ENCODE measurements around the gene DGAT2L6. TPM values are rescaled to one million over a fixed set of nuclear protein-coding genes. Genes with fewer than 3 reads are reported as not detected.

Gene DGAT2L6
- total RNA-seq, 1 experiment from 2014 or later = not detected

- TF ChIP-seq EZH2 (IDR thresholded peaks at IDR 0.05; ENCODE audit: low read length, unreplicated experiment) (no peak), CTCF (conservative IDR thresholded peaks at IDR 0.05; ENCODE audit: low read depth, low read length) (no peak), EZH2phosphoT487 (IDR thresholded peaks at IDR 0.05; ENCODE audit: borderline replicate concordance, low read length) (no peak)
- H2AFZ ChIP-seq (ENCODE audit: low read length) = peak overlapping the region; percentile 84; the same call in 1 of the 2 replicates
- H3K4me1 ChIP-seq (ENCODE audit: insufficient read depth, low read length) = peaks cover 46% of the 10 kb centered on the region
- intact Hi-C loops (cut with micrococcal nuclease) = loop anchor here (2.0 kb wide), 1 partner anchor 28 kb away; no protein-coding TSS in a partner anchor
- H3K36me3 ChIP-seq (ENCODE audit: low read depth, low read length) = peaks cover 4% of the 10 kb centered on the region
- no peaks in the 10 kb centered on the region for H3K79me2 ChIP-seq (ENCODE audit: low read length)
- H3K4me3 ChIP-seq (ENCODE audit: low read length) = no peak overlapping the region; the same call in 1 of the 2 replicates
- ChIA-PET CTCF (no interaction called here), POLR2A (ENCODE audit: unreplicated experiment) (no interaction called here)
- H3K4me2 ChIP-seq (ENCODE audit: low read length) = peak overlapping the region; percentile 68
- H3K9me3 ChIP-seq (ENCODE audit: low read length) = no peaks in the 10 kb centered on the region
- ATAC-seq (no peak), DNase-seq (peak; percentile 7)
- no peaks in the 10 kb centered on the region for H3K27me3 ChIP-seq (ENCODE audit: low read length)
- peak overlapping the region; percentile 37; the same call in 1 of the 2 replicates for H3K9ac ChIP-seq (ENCODE audit: low read length)
- no TSS peak for BruUV-seq (replicated peaks)
- no peaks in the 10 kb centered on the region for H4K20me1 ChIP-seq (ENCODE audit: low read length)
- peak overlapping the region; percentile 75 for H3K27ac ChIP-seq (ENCODE audit: low read length)
- no peaks in the 10 kb centered on the region for H3F3A ChIP-seq (ENCODE audit: low read length, unreplicated experiment)
- no peaks in the 10 kb centered on the region for H3K9me2 ChIP-seq (replicated peaks; ENCODE audit: low read length)
These were observed 8.0 kb upstream of the DGAT2L6 start for GRCh38 chrX:70169281-70169680.

GRCh38 chrX:70171624-70172023 is 5.7 kb upstream of the DGAT2L6 start:
- no peak for ATAC-seq
- CTCF ChIA-PET = no interaction called here

More at GRCh38 chrX:70171624-70172023, 5.7 kb upstream of the DGAT2L6 start:
- no peaks in the 10 kb centered on the region for H3K9me2 ChIP-seq (replicated peaks; ENCODE audit: low read length)
- H3K4me3 ChIP-seq (ENCODE audit: low read length) = no peak overlapping the region
- H3K9ac ChIP-seq (ENCODE audit: low read length) = no peak overlapping the region
- no peaks in the 10 kb centered on the region for H3F3A ChIP-seq (ENCODE audit: low read length, unreplicated experiment)
- peaks cover 60% of the 10 kb centered on the region for H3K4me1 ChIP-seq (ENCODE audit: insufficient read depth, low read length)
- H2AFZ ChIP-seq (ENCODE audit: low read length) = no peak overlapping the region
- POLR2A ChIA-PET (ENCODE audit: unreplicated experiment) = no interaction called here
- H3K36me3 ChIP-seq (ENCODE audit: low read depth, low read length) = no peaks in the 10 kb centered on the region
- DNase-seq = peak; percentile 39
- H3K27me3 ChIP-seq (ENCODE audit: low read length) = no peaks in the 10 kb centered on the region
- no peak overlapping the region for H3K4me2 ChIP-seq (ENCODE audit: low read length)
- no peaks in the 10 kb centered on the region for H3K79me2 ChIP-seq (ENCODE audit: low read length)
- H4K20me1 ChIP-seq (ENCODE audit: low read length) = no peaks in the 10 kb centered on the region
- TF ChIP-seq CTCF (conservative IDR thresholded peaks at IDR 0.05; ENCODE audit: low read depth, low read length) (no peak), EZH2 (IDR thresholded peaks at IDR 0.05; ENCODE audit: low read length, unreplicated experiment) (no peak), EZH2phosphoT487 (IDR thresholded peaks at IDR 0.05; ENCODE audit: borderline replicate concordance, low read length) (no peak)
- H3K27ac ChIP-seq (ENCODE audit: low read length) = 0 out of 2 replicates have a peak overlapping the region, but pooled peaks have one; percentile 18
- no TSS peak for BruUV-seq (replicated peaks)
- no peaks in the 10 kb centered on the region for H3K9me3 ChIP-seq (ENCODE audit: low read length)
- intact Hi-C loops (cut with micrococcal nuclease) = no loop called here

Data from PC-3 (cell line).